Dermis microvascular lymphatic vessel endothelial cell (primary cell): ENCODE measurements around the gene ARHGEF25. TPM values are rescaled to one million over a fixed set of nuclear protein-coding genes. Genes with fewer than 3 reads are reported as not detected.
A peak's percentile ranks its signal among the peaks of the same experiment; 100 is the strongest.
"Not testable (repeated sequence)": the region's sequence is repeated elsewhere in the genome, so short reads cannot be mapped to it uniquely, and the experiment has no call there.

Experiments
- DNase-seq, 2 donors: peaks; one replicate each; pipeline versions ENCODE4 v3.0.0 to v3.0.0-alpha.2; 2010; ENCODE audit warnings: low read depth in 2 of 2
- total RNA-seq: library from RNA; depleted of rRNA; stranded (reverse); fragments of >200 nt; gene quantifications from 2 replicates; pipeline ENCODE4 v1.2.1, GENCODE V29; 2014

ARHGEF25 gene
- total RNA-seq, result 0.77 and 1.6 TPM in 2 replicates

DNA sequence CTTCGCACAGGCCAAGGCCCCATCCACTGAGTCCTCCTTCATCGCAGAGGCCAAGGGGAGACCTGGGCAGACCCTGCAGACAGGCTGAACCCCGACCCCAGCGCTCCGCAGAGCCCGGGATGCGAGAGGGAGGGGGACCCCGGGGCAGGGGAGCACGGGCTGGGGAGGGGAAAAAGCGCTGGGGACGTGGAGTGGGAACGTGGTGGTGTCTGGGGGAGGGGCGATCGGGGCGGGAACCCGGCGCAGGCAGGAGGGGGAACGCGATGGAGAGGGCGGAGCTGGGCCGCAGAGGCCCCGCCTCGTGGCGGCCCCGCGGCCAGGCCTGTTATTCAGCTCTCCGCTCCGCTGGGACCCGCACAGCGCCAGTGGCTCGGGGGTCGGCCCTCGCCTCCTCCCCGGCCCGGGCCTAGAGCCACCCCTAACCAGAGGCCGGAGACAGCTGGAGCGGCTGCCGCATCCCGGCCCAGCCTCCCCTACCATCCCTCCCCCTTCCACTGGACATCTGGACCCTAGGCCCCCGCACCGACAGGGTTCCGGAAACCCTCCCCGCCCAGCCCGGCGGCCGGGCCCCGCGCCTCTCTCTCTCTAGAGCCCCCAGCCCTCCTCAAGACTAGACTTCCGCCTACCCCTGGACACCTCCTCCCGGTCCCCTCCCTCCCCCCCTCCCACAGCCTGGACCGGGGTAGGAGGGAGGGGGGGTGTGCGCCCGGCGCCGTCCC lies at the start of gene ARHGEF25:
Gene ARHGEF25 (plus strand): TSS at position 328 of the 719 bp plus-strand sequence. CDS start 460 bp downstream, outside the sequence.
- DNase-seq, result no peak

DNA sequence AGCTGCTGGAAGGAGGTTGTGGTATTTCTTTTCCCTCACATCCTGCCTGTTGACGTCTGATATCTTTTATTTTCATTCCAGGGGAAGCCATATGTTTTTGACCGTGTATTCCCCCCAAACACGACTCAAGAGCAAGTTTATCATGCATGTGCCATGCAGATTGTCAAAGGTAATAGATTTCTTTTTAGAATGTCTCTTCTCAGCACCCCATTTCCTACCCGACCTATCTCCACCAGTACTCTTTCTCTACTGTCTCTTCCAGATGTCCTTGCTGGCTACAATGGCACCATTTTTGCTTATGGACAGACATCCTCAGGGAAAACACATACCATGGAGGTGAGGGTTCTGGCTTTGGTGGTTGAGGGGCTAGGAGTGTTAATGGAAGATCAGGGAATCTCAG lies 47.9 kb upstream of the ARHGEF25 start:
- no peak for DNase-seq

DNA sequence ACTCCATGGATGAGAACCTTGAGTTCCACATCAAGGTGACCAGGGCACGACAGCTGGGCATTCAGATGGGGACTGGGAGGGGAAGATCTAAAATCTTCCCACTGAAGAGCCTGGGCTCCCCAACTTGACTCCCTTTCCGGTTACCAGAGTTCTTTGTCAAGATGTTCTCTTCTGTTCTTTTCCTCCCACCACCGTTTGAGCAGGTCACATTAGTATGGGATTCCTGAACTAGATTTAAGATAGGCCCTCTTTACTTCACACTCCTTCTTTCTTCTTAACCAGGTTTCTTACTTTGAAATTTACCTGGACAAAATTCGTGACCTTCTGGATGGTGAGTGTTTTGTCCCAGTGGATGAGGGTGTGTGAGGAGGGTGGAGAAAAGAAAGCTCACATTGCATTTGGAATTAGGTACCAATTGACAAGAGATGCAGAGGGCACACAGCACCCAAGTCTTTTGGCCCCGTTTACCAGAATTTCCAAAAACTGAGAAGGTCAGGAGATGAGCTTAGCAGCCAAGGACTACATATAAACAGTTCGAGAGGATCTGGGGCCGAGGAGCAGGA lies 47.0 kb upstream of the ARHGEF25 start:
- no peak for DNase-seq

DNA sequence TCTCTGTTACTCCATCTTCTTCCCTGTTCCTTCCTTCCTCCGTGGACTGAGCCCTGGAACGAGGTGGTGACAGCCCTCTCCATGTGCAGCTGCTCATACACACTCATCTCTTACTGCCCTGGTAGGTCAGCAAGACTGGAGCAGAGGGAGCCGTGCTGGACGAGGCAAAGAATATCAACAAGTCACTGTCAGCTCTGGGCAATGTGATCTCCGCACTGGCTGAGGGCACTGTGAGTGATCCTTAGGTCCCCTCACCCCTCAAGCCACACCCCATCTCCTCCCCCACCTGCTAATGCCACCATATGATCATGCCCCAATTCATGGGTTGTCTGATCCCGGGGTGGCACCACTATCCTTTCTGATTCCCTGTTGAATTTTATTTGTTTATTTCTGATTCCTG lies 42.4 kb upstream of the ARHGEF25 start:
- DNase-seq, result no peak

DNA sequence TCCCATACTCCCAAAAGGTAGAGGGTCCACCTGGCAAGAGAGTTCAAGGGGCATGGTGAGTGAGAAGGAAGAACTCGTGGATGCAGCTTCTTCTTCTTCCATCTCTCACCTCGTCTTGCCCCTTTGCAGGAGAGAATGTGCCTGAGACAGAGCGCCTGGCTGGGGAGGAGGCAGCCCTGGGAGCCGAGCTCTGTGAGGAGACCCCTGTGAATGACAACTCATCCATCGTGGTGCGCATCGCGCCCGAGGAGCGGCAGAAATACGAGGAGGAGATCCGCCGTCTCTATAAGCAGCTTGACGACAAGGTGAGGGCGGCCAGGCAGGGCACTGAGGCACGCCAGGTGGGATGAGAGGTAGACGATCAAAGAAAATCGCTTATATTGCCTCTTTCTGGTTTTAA lies 41.4 kb upstream of the ARHGEF25 start:
- no peak for DNase-seq

DNA sequence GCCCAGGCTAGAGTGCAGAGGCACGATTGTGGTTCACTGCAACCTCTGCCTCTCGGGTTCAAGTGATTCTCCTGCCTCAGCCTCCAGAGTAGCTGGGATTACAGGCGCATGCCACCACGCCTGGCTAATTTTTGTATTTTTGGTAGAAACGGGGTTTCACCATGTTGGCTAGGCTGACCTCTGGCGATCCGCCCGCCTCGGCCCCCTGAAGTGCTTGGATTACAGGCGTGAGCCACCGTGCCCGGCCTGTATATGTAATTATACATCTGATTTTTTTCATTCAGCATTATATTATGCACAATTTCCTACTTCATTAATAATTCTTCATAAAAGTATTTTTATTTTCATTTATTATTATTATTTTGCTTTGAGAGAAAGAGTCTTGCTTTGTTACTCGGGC lies 40.8 kb upstream of the ARHGEF25 start:
- not testable (repeated sequence) for DNase-seq

DNA sequence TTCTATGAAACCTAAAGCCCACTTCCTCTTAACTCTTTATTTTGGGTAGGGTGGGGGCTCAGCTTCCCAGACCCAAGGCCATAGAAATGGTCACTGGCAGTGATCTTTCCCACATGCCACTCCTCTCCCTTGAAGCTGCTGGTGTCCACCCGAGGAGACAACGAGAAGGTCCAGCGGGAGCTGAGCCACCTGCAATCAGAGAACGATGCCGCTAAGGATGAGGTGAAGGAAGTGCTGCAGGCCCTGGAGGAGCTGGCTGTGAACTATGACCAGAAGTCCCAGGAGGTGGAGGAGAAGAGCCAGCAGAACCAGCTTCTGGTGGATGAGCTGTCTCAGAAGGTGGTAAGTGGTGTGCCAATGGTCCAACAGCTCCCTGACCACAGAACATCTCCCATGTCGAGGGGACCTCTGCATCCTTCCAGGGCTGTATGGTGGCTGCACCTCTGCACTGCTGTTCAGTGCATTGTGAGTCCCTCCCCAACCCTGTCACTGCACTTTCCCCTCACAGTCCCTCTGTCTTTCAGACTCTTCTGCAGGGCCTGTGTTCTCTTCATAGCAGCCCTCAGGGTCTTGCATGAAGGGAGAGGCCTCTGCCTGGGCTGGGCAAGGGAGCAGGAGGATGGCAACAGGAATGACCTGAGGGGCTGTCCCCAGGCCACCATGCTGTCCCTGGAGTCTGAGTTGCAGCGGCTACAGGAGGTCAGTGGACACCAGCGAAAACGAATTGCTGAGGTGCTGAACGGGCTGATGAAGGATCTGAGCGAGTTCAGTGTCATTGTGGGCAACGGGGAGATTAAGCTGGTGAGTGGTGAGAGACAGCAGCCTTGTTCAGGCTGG lies 39.1 kb upstream of the ARHGEF25 start:
- DNase-seq, result no peak

DNA sequence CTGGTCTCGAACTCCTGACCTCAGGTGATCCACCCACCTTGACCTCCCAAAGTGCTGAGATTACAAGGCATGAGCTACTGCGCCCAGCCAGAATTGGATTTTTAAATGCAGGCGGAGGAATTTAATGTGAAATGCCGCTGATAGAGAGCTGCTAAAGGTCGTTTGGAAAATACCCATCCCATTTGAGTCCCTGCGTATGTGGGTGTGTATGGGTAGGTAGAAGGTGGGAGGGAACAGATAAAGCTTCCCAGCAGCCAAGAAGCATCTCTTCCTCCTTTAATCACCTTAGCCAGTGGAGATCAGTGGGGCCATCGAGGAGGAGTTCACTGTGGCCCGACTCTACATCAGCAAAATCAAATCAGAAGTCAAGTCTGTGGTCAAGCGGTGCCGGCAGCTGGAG lies 36.4 kb upstream of the ARHGEF25 start:
- no peak for DNase-seq

DNA sequence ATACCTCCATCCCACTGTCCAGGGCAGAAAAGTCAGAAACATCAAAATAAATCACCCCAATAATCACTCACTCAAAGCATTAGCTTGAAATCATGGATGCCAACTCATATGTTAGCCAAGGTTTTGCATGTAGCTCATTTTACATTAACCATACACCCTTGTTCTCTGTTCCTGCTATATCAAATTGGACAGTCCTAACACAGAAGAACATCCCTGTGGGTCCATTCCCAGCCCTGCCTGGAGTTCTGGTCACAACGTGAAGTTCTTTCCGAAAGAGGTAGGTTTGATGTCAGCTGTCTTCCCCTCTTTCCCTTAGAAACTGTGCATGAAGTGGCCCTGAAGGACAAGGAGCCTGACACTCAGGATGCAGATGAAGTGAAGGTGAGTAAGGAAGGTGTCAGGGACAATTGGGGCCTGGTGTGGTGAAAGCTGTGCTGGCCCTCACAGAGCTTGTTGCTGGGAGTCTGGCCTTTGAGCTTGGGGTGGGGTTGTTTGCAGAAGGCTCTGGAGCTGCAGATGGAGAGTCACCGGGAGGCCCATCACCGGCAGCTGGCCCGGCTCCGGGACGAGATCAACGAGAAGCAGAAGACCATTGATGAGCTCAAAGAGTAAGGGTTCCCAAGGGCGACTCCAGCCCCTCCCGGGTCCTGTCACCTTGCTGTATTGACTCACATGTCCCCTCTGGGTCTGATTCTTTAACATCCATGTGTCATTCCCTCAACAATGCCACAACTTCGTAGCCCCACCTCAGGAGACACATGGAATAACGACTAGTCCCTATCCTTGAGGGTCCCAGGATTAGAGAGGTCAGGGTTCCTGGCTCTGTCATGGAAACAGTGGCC lies 35.2 kb upstream of the ARHGEF25 start:
- no peak for DNase-seq

DNA sequence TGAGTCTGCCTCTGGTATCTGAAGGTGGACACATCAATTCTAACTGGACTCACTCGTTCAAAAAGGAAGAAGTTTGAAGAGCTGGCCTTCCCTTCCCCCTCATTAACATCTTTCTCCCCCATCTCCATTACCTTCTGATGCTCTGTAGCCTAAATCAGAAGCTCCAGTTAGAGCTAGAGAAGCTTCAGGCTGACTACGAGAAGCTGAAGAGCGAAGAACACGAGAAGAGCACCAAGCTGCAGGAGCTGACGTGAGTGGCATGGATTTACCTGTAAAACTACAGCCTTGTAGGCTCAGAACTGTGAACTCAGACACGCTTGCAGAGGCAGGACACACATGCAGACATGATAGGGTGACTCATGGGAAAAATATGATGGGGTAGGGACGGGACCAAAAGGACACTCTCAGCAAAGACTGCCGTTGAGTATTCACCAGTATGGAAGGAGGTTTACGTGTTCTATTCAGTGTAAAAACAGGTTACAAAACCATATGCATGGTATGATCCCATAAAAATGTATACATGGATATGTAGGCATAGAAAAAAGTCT lies 34.5 kb upstream of the ARHGEF25 start:
- DNase-seq, result no peak

DNA sequence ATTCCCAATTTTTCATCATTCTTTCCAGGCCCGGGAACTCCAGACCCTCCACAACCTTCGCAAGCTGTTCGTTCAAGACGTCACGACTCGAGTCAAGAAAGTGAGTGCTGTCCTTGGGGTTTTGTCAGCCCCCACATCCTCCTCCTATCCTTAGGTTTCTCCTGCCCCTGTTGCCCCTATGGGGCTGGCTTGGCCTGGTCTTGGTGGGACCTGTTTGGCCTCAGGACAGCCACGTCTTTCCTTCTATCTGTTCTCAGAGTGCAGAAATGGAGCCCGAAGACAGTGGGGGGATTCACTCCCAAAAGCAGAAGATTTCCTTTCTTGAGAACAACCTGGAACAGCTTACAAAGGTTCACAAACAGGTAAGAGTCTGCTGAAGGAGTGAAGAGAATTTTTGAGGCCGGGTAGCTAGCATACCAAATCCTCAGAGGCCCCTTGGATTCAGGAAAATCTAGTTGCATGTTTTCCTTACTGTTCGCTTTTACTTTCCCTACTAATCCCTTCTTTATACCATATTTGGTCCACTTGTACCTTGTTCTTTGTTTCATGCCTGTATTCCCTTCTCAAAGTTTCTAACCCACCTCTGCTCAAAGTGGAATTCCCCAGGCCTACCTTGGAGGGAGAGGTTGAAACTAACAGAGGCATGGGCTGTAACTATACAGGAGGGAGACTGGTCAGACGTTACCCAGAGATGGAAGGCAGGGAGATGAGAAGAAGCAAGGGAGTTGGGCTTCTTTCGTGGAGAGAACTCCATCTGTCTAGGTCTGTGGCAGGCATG lies 33.1 kb upstream of the ARHGEF25 start:
- DNase-seq, result no peak

DNA sequence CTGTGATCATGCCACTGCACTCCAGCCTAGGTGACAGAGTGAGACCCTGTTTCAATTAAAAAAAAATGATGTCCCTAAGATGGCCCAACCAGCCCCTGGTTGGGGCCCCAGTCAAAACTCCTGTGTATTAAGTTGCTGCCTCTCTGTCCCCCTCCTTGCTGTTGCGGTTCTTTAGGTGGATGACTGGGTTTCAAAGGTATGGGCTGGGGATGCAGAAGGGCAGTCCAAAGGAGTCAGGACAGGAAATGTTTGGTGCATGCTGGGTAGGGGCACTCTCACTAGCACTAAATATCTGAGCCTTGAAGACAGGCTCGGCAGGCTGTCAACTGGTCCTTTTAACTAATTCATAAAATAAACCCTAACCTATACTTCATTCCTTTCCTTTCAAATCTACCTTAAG lies 32.2 kb upstream of the ARHGEF25 start:
- no peak for DNase-seq

DNA sequence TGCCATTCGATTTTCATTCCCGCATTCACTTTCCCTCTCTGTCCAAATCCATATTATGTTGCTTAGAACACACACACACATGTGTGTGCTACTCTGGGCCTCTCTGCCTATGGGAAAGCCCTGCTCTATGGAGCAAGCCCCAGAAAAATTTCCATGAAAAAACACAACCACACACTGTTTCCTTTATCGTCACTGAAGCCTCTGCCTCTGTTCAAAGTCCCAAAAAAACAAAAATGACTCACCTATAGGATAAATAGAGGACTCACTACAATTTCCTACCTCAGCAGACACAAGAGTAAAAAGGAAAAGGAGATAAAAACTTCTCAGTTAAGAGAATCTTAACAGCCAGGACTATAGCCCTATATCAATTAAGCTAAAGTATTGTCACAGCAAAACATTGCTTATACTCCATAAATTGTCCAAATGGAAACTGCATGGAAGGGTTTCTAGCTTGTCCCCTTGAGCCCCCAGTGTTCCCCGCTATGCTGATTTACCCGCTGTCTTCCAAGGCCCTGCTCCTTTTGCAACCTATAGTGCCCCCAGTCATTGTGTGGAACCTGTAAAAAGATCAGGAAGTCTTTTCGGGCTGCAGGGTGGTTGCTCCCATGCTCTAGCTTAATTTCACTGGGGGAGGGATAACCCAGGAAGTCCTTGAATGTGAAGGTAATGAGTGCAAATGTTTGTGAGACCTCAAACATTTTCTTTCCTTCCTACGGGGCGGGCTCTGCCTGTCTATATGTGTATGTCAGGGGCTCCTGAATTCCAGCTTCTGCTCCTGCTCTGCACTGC lies 31.4 kb upstream of the ARHGEF25 start:
- DNase-seq, result peak; percentile 31 to 48

DNA sequence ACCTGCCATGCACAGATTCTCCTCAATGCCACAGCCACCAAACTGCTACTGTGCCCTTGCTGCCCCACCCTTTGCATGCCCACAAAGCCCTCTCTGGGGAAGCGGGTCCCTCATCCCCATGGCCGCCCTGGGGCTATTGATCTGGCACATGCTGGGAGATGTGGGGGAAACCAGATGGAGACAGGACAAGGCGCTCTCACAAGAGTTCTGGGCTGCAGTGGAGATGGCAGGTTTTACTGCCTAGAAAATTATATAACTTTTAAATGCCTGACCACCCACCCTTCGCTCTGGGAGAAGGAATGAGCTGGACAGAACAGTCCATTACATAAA lies 30.8 kb upstream of the ARHGEF25 start:
- DNase-seq, result no peak

DNA sequence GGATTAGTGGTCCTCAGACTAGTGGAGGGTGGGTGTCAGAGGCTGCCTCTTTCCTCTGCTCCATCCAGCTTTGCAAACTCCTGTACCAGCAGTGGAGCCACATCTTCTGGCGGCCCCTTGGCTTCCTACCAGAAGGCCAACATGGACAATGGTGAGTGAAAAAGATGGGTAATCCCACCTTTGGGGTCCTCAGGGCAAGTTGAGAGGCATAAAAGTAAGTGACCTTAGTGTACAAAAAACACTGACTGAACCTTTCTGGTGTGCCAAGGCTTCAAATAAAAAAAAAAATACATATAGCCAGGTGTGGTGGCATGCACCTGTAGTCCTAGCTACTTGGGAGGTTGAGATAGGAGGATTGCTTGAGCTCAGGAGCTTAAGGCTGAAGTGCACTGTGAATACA lies 29.4 kb upstream of the ARHGEF25 start:
- no peak for DNase-seq

DNA sequence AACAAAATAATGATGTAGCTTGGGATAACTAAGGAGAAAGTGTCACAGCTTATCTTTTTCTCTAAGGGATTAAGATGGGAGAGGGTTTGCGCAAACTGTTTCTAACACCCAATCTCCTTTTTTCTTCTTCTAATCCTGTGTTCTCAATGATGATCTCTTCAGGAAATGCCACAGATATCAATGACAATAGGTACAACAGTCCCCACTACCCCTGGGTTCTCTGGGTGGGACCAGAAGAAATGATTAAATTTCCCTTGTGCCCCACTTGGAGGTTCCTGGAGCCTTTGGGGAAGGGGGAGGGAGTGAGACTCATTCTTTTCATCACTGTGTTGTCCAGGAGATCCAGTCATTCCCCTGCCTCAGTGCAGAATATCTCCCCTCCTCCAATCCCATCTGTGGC lies 28.8 kb upstream of the ARHGEF25 start:
- DNase-seq, result no peak

DNA sequence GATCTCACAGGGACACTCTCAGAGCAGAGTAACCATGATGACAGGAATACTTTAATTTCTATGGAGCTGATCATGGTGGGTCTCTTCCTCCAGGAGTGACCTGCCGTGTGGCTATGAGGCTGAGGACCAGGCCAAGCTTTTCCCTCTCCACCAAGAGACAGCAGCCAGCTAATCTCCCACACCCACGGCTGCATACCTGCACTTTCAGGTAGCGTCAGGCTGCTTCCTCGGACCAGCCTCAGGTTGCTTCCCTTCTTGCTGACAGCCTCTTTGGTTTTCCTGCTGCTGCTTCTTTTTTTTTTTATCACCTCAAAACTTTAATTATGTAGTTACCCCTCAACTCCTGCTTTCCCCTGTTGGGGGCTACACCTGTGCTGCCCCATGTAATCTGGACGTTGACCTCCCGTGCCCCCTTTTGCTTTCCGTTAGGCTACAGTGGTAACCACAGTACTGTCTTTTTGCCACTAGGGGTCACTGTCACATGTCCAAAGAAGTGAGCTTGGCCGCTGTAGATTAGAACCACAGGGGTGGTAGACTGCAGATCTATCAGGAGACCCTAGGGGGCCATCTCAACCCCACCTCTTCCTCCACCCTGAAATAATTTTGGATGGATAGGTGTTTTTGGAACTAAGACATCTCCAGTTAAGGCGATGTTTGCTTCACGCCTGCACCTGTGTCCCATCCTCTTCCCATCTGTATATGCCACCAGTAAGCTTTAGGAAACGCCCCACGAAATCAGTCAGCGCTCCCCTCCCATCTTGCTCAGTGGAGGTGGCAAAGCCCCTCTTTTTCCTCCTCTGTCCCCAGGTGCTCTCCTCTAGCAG lies 28.0 kb upstream of the ARHGEF25 start:
- peak; percentile 84 to 85 for DNase-seq

DNA sequence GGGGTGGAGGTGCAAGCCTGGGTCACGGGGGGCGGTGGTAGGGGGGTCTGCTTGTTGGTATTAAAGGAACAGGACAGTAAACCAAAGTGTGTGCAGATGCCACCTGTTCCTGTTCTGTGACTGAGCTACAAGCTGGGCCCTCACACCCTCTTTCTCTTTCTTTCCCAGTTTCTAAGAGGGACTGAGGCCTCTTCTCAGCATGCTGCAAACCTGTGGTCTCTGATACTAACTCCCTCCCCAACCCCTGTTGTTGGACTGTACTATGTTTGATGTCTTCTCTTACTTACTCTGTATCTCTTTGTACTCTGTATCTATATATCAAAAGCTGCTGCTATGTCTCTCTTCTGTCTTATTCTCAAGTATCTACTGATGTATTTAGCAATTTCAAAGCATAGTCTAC lies 27.2 kb upstream of the ARHGEF25 start:
- DNase-seq, result no peak

DNA sequence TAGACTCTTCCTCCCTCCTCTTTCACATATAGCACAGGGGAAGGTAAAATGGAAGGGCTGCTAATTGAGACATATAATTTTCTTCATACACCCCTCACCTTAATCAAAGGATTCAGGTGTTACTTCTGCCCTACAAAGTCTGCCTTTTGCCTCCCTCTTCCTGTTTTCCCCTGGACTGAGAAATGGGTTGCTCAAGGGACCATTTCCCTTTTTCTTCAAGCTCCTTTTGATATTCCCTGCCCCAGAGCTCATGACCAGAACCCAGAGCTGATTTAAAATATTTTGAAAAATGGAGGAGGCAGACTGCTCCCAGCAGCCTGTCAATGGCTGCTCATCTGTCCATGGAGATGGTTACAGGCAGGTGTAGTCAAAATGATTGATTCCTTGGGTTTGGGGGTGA lies 26.5 kb upstream of the ARHGEF25 start:
- DNase-seq, result no peak
